ENCODE results near the gene ALPG. TPM values are rescaled to one million over a fixed set of nuclear protein-coding genes. Genes with fewer than 3 reads are reported as not detected.

Gene ALPG
- total and polyA plus RNA-seq, 2 of the 13 experiments (the other 11 are each of a cell fraction or from before 2014, with no cell fraction given), result not detected

GRCh38 chr2:232444409-232445148 is 37.9 kb downstream of the ALPG start (continued):
- TF ChIP-seq MED8 (CRISPR knock-in tag; IDR thresholded peaks at IDR 0.05; ENCODE audit: insufficient replicate concordance), result no peak
- no peak for TF ChIP-seq STAG1 (CRISPR knock-in tag; IDR thresholded peaks at IDR 0.05)
- TF ChIP-seq NFAT5 (CRISPR knock-in tag; IDR thresholded peaks at IDR 0.05), result no peak
- TF ChIP-seq ZSCAN5A (CRISPR knock-in tag; IDR thresholded peaks at IDR 0.05; ENCODE audit: borderline replicate concordance), result no peak
- no peak for TF ChIP-seq NRL (CRISPR knock-in tag; IDR thresholded peaks at IDR 0.05; ENCODE audit: borderline replicate concordance)
- TF ChIP-seq KDM1A (CRISPR knock-in tag; IDR thresholded peaks at IDR 0.05), result peak; percentile 52; the same call in 1 of the 2 replicates
- no peak for TF ChIP-seq ZSCAN12 (CRISPR knock-in tag; IDR thresholded peaks at IDR 0.05)
- TF ChIP-seq POLR2G (IDR thresholded peaks at IDR 0.05; ENCODE audit: low read depth, low read length), result no peak
- TF ChIP-seq GRHL1 (CRISPR knock-in tag; conservative IDR thresholded peaks at IDR 0.05), result no peak
- no peak for TF ChIP-seq SSRP1 (CRISPR knock-in tag; IDR thresholded peaks at IDR 0.05)
- no peak for TF ChIP-seq ZNF782 (CRISPR knock-in tag; IDR thresholded peaks at IDR 0.05; ENCODE audit: borderline replicate concordance)
- TF ChIP-seq DZIP1 (CRISPR knock-in tag; IDR thresholded peaks at IDR 0.05), result no peak
- no peak for TF ChIP-seq HMG20A (CRISPR knock-in tag; IDR thresholded peaks at IDR 0.05; ENCODE audit: borderline replicate concordance)
- TF ChIP-seq SP5 (CRISPR knock-in tag; IDR thresholded peaks at IDR 0.05; ENCODE audit: borderline replicate concordance, low read depth), result no peak
- no peak for TF ChIP-seq ZNF10 (CRISPR knock-in tag; IDR thresholded peaks at IDR 0.05; ENCODE audit: borderline replicate concordance, low read depth)
- no peak for TF ChIP-seq TERF1 (CRISPR knock-in tag; IDR thresholded peaks at IDR 0.05)
- no peak for TF ChIP-seq ZNF772 (CRISPR knock-in tag; IDR thresholded peaks at IDR 0.05)

Measured in HepG2 (cell line).